ENCODE data around the gene EXTL1. TPM values are rescaled to one million over a fixed set of nuclear protein-coding genes. Genes with fewer than 3 reads are reported as not detected.
"Not testable (repeated sequence)": the region's sequence is repeated elsewhere in the genome, so short reads cannot be mapped to it uniquely, and the experiment has no call there.

Gene EXTL1
- 1 to 10 TPM; 1.0 to 1.7 (median 1.4) TPM for polyA plus RNA-seq (ENCODE audit: insufficient read length in 4 of 4)

DNA sequence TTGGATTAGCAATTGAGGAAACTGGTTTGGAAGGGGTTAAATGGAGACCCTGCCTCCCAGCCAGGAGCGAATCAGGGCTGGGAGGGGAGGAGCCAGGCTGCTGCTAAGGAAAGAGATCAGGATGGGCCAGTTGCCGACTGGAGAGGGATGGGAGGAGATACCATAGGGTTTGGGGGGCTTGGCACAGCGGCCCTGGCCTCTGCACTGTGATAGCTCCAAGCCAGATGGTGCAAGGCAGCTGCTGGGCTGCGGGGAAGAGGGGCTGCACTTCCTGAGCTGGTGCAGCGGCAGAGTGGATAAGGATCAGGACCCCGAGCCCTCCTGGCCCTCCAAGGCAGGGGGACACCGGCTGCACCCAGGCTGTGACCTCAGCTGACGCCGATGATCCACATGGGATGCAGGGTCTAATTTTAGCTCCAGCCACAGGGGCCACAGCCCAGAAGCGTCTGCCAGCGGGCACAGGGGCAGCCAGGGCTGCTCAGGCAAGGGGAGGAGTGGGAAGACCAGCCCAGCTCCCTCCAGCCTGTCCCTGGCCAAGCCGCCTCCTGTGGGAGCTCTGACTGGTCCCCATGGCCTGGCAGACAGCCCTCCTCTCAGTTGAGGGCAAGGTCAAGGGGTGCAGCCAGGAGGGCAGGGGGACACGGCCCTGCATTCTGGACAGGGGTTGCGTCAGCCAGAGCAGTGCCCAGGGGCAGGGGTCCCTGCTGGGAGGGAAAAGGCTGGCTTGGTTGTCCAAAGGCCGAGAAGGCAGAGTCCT lies at the start of gene EXTL1:
Gene EXTL1 (plus strand): TSS at position 129 of the 757 bp plus-strand sequence. CDS start 872 bp downstream, outside the sequence.
- peak in 1 of 4 donors; percentile 38 for DNase-seq (ENCODE audit: low read depth in 4 of 4, low spot score in 3 of 4)

DNA sequence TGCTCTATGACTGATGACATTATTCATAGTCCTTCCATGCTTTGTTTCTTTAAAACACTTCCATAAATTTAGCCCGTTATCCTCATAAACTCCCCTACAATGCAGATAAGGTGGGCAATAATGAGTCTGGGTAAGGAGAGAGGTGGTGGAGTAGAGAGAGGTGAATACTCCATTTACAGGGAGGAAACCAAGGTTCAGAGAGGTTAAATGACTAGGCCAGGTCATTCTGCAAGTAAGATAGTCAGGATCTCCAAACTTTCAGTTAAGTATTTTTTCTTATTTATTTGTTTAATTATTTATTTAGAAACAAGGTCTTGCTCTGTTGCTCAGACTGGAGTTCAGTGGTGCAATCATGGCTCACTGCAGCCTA lies 49.8 kb upstream of the EXTL1 start:
- no peak for DNase-seq (ENCODE audit: low read depth in 4 of 4, low spot score in 3 of 4)

- no peak for DNase-seq (ENCODE audit: low read depth in 4 of 4, low spot score in 3 of 4)
Measured at GRCh38 chr1:25973610-25974321, 47.8 kb upstream of the EXTL1 start.

DNA sequence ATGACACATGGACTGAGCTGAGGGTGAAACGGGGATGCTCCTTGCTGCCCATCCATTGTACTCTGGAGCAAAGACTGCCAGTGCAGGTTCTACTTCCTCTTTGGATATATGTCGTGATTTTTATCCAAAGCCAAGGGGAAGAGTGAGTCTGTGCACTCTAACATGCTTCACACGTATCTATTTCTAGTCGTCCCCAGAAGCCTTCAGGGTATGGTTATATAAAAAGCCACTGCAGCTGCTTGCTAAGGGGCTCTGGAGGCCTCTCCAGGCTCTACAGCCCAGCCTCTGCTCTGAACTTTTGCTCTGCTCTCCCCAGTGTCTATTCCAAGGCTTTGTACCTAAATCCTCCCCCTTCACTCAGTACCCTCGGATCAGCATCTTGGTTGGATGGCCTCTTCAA lies 43.8 kb upstream of the EXTL1 start:
- no peak for DNase-seq (ENCODE audit: low read depth in 4 of 4, low spot score in 3 of 4)

- no peak for DNase-seq (ENCODE audit: low read depth in 4 of 4, low spot score in 3 of 4)
Measured at GRCh38 chr1:25978403-25978802, 43.2 kb upstream of the EXTL1 start.

DNA sequence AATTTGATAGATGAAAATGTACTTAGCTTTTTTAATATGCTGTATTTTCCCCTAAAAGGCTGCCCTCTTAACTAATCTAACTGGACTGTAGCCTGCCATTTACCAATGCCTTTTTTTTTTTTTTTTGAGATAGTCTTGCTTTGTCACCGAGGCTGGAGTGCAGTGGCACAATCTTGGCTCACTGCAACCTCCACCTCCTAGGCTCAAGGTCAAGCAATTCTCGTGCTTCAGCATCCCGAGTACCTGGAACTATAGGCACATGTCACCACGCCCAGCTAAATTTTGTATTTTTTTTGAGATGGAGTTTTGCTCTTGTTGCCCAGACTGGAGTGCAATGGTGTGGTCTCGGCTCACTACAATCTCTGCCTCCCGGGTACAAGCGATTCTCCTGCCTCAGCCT lies 42.4 kb upstream of the EXTL1 start:
- DNase-seq (ENCODE audit: low read depth in 4 of 4, low spot score in 3 of 4), result no peak

GRCh38 chr1:25985171-25985570 lies 36.4 kb upstream of the EXTL1 start:
- no peak for DNase-seq (ENCODE audit: low read depth in 4 of 4, low spot score in 3 of 4)

DNA sequence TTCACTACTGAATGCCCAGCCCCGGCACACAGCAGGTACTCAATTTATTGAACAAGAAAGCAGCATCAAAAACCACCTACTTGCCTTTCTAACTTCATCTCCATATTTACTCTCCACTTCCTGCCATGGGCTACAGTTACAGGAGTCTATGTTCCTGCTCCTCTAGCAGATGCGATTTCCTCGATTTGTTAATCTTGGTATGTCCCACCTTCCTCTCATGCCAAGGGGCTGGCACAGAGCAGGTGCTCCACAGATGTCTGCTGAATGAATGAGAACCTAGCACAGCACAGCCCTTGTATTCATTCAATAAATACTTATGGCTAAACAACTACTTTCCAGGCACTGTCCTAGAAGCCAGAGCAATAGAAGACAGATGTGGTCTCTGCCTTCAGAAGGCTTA lies 35.9 kb upstream of the EXTL1 start:
- no peak for DNase-seq (ENCODE audit: low read depth in 4 of 4, low spot score in 3 of 4)

DNA sequence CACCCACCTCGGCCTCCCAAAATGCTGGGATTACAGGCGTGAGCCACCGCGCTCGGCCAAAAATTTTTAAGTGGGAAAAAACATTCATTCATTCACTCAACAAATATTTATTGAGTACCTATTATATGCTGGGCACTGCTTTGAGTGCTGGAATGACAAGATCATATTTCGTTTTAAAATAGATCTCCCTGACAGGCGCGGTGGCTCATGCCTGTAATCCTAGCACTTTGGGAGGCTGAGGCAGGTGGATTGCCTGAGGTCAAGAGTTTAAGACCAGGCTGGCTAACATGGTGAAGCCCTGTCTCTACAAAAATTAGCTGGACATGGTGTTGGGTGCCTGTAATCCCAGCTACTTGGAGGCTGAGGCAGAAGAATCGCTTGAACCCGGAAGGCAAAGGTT lies 34.8 kb upstream of the EXTL1 start:
- not testable (repeated sequence) for DNase-seq (ENCODE audit: low read depth in 4 of 4, low spot score in 3 of 4)

- DNase-seq (ENCODE audit: low read depth in 4 of 4, low spot score in 3 of 4), result no peak
Measured at GRCh38 chr1:25987951-25988350, 33.6 kb upstream of the EXTL1 start.

DNA sequence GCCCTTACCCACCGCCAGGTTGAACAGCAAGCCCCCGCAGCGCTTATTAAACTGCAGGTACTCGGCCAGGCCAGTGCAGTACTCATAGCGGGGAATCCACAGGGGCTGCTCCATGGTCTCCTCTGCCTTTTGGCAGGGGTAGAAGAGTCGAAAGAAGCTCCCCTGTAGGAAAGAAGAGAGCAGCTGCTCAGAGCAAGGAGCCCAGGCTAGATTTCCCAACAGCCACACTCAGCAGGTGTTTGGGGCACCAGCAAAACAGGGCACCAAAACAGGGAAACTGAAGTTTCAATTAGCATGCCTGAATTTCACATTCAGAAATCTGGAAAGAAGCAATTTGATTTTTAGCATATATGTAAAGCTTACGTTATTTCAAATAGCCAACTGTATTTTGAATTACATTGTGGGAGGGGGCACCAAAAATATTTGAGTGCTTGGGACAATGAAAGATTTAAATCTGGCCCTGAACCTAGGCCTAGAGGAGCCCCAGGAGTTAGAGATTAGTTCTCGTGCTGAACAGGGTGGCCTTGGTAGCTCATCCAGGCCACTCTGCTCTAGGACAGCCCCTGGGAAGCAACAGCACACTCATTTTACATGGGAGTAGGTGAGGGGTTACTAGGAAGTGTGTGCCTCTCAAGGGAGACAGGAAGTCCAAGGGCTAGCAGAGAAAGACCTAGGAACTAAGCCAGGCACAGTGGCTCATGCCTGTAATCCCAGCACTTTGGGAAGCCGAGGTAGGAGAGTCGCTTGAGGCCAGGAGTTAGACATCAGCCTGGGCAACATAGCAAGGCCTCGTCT lies 31.9 kb upstream of the EXTL1 start:
- no peak for DNase-seq (ENCODE audit: low read depth in 4 of 4, low spot score in 3 of 4)

- no peak for DNase-seq (ENCODE audit: low read depth in 4 of 4, low spot score in 3 of 4)
Measured at GRCh38 chr1:25990251-25990650, 31.3 kb upstream of the EXTL1 start.

- no peak for DNase-seq (ENCODE audit: low read depth in 4 of 4, low spot score in 3 of 4)
Measured at GRCh38 chr1:25990702-25991395, 30.7 kb upstream of the EXTL1 start.

DNA sequence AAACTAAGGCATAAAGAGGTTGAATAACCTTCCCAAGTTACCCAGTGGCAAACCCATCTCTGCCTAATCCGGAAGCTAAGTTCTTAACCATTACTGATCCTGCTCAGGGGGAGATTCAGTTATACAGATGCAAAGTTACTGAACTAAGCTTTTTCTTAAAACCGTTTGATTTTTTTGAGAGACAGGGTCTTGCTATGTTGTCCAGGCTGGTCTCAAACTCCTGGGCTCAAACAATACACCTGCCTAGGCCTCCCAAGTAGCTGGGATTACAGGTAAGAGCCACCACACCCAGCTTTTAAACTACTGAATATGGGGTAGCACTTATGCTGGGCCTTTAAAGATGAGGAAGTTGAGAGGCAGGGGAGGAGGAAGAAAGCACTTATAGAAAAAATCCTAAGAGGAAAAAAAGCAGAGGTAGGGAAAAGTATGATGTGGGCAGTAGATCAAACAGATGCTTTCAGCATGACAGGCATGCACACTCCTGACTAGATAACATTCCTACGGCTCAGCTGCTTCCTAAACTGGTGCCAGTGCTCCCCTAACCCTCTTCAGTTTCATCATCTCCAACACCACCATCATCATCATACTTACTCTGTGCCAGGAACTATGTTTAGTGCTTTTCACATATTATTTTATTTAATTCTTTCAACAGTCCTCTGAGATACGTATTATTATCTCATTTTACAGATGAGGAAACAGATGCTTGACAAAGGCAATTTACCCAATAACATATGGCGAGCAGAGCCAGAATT lies 29.5 kb upstream of the EXTL1 start:
- no peak for DNase-seq (ENCODE audit: low read depth in 4 of 4, low spot score in 3 of 4)

- no peak for DNase-seq (ENCODE audit: low read depth in 4 of 4, low spot score in 3 of 4)
Measured at GRCh38 chr1:25992689-25993171, 28.8 kb upstream of the EXTL1 start.

GRCh38 chr1:25993197-25993951 lies 28.2 kb upstream of the EXTL1 start:
- DNase-seq (ENCODE audit: low read depth in 4 of 4, low spot score in 3 of 4), result no peak

DNA sequence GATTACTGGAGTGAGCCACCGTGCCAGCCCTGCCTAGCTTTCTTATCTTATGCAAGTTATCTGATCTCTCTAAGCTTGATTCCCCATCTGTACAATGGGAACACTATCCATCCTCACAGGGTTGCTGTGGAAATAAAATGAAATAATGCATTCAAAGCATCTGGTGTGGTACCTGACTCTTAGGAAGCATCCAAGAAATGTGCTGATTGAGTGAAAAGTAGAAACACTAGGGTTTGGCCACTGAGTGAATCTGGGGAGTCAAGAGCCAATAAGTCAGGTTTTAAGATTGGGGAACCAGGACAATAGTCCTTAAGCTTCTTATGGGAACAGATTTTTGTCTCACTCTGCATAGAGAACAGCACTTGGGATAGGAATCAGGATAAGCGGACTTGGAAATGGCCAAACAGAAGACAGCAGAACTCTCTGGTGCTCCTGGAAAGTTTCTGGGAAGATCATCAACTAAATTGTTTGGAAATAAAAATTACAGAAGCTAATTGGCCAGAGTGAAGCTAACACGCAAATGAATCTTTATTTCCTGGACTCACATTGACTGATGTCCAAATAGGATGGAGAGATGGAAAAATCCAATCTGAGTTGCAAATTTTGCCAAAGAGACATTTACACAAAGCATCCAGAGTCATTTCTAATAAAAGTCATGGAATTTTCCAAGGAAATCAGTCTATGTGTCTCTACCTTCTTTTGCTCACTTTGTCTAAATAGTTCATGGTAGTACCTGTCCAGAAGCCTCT lies 27.0 kb upstream of the EXTL1 start:
- no peak for DNase-seq (ENCODE audit: low read depth in 4 of 4, low spot score in 3 of 4)
